ENCODE data around the gene CTU1. TPM values are rescaled to one million over a fixed set of nuclear protein-coding genes. Genes with fewer than 3 reads are reported as not detected.
A peak's percentile ranks its signal among the peaks of the same experiment; 100 is the strongest.

The CTU1 gene
- total RNA-seq (2013; cell fraction: nucleolus; rRNA removed), result 7.2 and 9.4 TPM in 2 replicates
- total RNA-seq (2014; rRNA removed), result 6.2 and 8.9 TPM in 2 replicates
- 0.51 and 0.54 TPM in 2 replicates for total RNA-seq (2014; rRNA removed; fragmentation: Illumina TruSeq; extraction: Trizol)
- total RNA-seq (2021), result 9.9 and 10.5 TPM in 2 replicates
- 0.58 TPM for polyA plus RNA-seq (2011; ENCODE audit: low read depth)
- 1.4 and 3.0 TPM in 2 replicates for polyA plus RNA-seq (2011; rRNA removed)
- 4.7 and 7.6 TPM in 2 replicates for polyA plus RNA-seq (2011; cell fraction: cytosol; rRNA removed)
- 25.5 and 26.3 TPM in 2 replicates for polyA plus RNA-seq (2011; cell fraction: nucleus; rRNA removed)
- polyA plus RNA-seq (2012), result 2.8 and 4.3 TPM in 2 replicates
- polyA plus RNA-seq (2014; fragmentation: Illumina TruSeq; extraction: Trizol), result 0.59 and 0.71 TPM in 2 replicates
- polyA plus RNA-seq (2014; fragmentation: Nextera tagmentation; extraction: Ambion mirVana), result under 1 TPM in 1 of 2 experiments, not detected in 1; 0.02 TPM
- polyA plus RNA-seq (2014; rRNA removed), result 5.8 and 8.1 TPM in 2 replicates
- 1 to 10 TPM in 1 of 2 experiments, under 1 TPM in 1; 0.28 to 3.6 TPM for polyA plus RNA-seq (2016; fragmentation: Nextera tagmentation; extraction: Ambion mirVana)
- polyA minus RNA-seq (2011; rRNA and poly(A)+ RNA removed), result 1.3 and 2.1 TPM in 2 replicates
- 2.4 and 2.9 TPM in 2 replicates for polyA minus RNA-seq (2011; cell fraction: cytosol; rRNA and poly(A)+ RNA removed)
- polyA minus RNA-seq (2011; cell fraction: nucleus; rRNA and poly(A)+ RNA removed), result 3.6 and 5.5 TPM in 2 replicates
- percentile 67 among the genes with signal in this experiment for Bru-seq, nascent RNA
- BruChase-seq, experiment 1, labeled RNA remaining after a 6-hour chase, result percentile 63 among the genes with signal in this experiment
- percentile 63 among the genes with signal in this experiment for BruChase-seq, experiment 2, labeled RNA remaining after a 2-hour chase
- long read RNA-seq, experiment 1, result 0 reads
- long read RNA-seq, experiment 2, result 0 reads

DNA sequence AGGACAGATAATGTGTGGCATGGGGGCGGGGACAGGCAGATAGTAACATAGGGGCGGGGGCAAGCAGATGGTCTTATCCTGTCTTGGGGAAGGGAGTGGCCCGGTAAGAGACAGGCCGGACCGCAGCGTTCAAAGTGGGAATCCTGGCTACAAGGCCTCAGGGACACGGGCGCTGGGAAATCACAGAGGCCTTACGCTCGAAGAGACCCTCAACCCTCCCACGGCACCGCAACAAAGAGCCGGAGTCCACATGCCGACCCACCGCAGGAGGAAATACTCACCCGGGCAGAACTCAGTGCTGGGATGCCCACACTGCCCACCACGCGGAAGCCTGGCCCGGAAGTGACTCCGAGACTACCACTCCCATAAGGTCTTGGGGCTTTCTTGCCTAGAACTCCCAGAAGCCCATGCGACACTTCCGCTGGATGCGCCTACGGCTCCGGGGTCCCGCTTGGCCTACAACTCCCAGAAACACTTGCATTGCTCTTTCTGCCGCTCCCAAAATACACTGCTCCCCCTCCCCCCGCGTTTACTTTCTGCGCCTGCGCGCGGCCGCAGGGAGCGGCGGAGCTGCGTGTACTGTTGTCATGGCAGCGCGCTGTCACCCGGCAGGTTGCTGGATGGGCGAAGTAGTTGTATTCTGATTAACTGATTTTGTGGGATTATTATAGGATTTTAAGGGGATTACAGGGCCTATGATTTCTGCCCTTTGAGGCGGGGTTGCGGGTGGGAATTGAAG, at the start of gene CTU1:
Gene CTU1 (minus strand): TSS at position 344 of the 739 bp plus-strand sequence. CDS start 3,840 bp downstream, outside the sequence.
- FAIRE-seq (peak; percentile 93), ATAC-seq (peak; percentile 99), DNase-seq (ENCODE audit: low read depth, low spot score) (peak; percentile 97)
- peak within 1 kb of the TSS; percentile 66 for H3K27ac ChIP-seq (ENCODE audit: control insufficient read depth, insufficient read depth)
- H3K4me2 ChIP-seq (ENCODE audit: control insufficient read depth, insufficient read depth), result peak within 1 kb of the TSS; percentile 93
- CTCF ChIA-PET, result interaction anchor here (0.6 to 1.9 kb wide), 6 partner anchors 12 to 796 kb away, joined by 3 to 12 read pairs (median 3); partner anchors contain the start of gene ZNF649
- no peaks in the 10 kb centered on the region for H3K27me3 ChIP-seq (replicated peaks in 1 of 2; ENCODE audit: control insufficient read depth in 2 of 2, insufficient read depth in 2 of 2, low read length in 1 of 2)
- peaks cover 15% of the 10 kb centered on the region for H3K79me2 ChIP-seq (ENCODE audit: control insufficient read depth, insufficient read depth, low read length)
- H3K9ac ChIP-seq (ENCODE audit: control insufficient read depth, insufficient read depth, low read length), result peak within 1 kb of the TSS; percentile 92
- H3K4me1 ChIP-seq (ENCODE audit: control insufficient read depth, insufficient read depth, low read length), result no peaks in the 10 kb centered on the region
- BruUV-seq (replicated peaks), result no TSS peak
- H4K20me1 ChIP-seq (ENCODE audit: control insufficient read depth, insufficient read depth), result no peaks in the 10 kb centered on the region
- H3K36me3 ChIP-seq (ENCODE audit: control insufficient read depth in 2 of 2, insufficient read depth in 2 of 2, low read length in 1 of 2), result peaks cover 2% of the 10 kb centered on the region in 2 experiments; a peak in 3 of 4 replicates
- H2AFZ ChIP-seq (ENCODE audit: control insufficient read depth, low read depth, low read length), result peak within 1 kb of the TSS; percentile 92
- peak within 1 kb of the TSS; percentile 93 for H3K4me3 ChIP-seq
- under 1% methylated on average over 39 of the region's 43 CpGs for WGBS (ENCODE audit: insufficient coverage, insufficient replicate concordance, low lambda C conversion rate, missing lambda C conversion rate)
- POLR2A ChIA-PET, result interaction anchor here (0.6 kb wide), 1 partner anchor 1537 kb away, joined by 3 read pairs; no protein-coding TSS in a partner anchor
- no peaks in the 10 kb centered on the region for H3K9me3 ChIP-seq (replicated peaks; ENCODE audit: control insufficient read depth, insufficient read depth, low read length)
- SMC1A ChIA-PET (ENCODE audit: uncharacterized antibody, unreplicated experiment), result no interaction called here
- in situ Hi-C loops (cut with MboI), result loop anchor here (10.0 kb wide), 1 partner anchor 1083 kb away; the partner anchor contains the start of genes VRK3 and ZNF473
- RAD21 ChIA-PET (ENCODE audit: unreplicated experiment), result interaction anchor here (1.3 kb wide), 1 partner anchor 151 kb away, joined by 5 read pairs; no protein-coding TSS in a partner anchor
- intact Hi-C loops (cut with micrococcal nuclease; ENCODE audit: unreplicated experiment), result no loop called here
- TF ChIP-seq JUNB (IDR thresholded peaks at IDR 0.05) (no peak; the same call in 1 of the 2 replicates), MEF2A (IDR thresholded peaks at IDR 0.05; ENCODE audit: insufficient read depth, low read depth, low read length) (peak; percentile 66; the same call in 1 of the 2 replicates), ASH2L (IDR thresholded peaks at IDR 0.05; ENCODE audit: borderline replicate concordance, low read depth) (no peak), SIN3A (IDR thresholded peaks at IDR 0.05; ENCODE audit: low read depth, low read length) (peak; percentile 95), SRF (IDR thresholded peaks at IDR 0.05; ENCODE audit: low read depth in 2 of 2, low read length in 2 of 2) (0 out of 4 replicates have a peak, but pooled peaks of 1 of the 2 experiments have one; percentile 35), TCF7 (IDR thresholded peaks at IDR 0.05; ENCODE audit: borderline replicate concordance) (no peak), MTA2 (IDR thresholded peaks at IDR 0.05; ENCODE audit: low read depth) (no peak), BCL11A (IDR thresholded peaks at IDR 0.05; ENCODE audit: low read depth, low read length) (no peak), CBX3 (IDR thresholded peaks at IDR 0.05; ENCODE audit: borderline replicate concordance, low read depth) (no peak), PAX5 (IDR thresholded peaks at IDR 0.05; ENCODE audit: borderline replicate concordance, low read depth, low read length) (0 out of 2 replicates have a peak, but pooled peaks have one; percentile 8), WRNIP1 (IDR thresholded peaks at IDR 0.05; ENCODE audit: borderline replicate concordance, low read depth, low read length) (no peak), HCFC1 (IDR thresholded peaks at IDR 0.05; ENCODE audit: low read length) (peak; percentile 99), POLR2AphosphoS2 (IDR thresholded peaks at IDR 0.05; ENCODE audit: low read depth, low read length) (0 out of 2 replicates have a peak, but pooled peaks have one; percentile 51), SP1 (IDR thresholded peaks at IDR 0.05; ENCODE audit: low read depth, low read length) (no peak)
- TF ChIP-seq, protein P1, sequence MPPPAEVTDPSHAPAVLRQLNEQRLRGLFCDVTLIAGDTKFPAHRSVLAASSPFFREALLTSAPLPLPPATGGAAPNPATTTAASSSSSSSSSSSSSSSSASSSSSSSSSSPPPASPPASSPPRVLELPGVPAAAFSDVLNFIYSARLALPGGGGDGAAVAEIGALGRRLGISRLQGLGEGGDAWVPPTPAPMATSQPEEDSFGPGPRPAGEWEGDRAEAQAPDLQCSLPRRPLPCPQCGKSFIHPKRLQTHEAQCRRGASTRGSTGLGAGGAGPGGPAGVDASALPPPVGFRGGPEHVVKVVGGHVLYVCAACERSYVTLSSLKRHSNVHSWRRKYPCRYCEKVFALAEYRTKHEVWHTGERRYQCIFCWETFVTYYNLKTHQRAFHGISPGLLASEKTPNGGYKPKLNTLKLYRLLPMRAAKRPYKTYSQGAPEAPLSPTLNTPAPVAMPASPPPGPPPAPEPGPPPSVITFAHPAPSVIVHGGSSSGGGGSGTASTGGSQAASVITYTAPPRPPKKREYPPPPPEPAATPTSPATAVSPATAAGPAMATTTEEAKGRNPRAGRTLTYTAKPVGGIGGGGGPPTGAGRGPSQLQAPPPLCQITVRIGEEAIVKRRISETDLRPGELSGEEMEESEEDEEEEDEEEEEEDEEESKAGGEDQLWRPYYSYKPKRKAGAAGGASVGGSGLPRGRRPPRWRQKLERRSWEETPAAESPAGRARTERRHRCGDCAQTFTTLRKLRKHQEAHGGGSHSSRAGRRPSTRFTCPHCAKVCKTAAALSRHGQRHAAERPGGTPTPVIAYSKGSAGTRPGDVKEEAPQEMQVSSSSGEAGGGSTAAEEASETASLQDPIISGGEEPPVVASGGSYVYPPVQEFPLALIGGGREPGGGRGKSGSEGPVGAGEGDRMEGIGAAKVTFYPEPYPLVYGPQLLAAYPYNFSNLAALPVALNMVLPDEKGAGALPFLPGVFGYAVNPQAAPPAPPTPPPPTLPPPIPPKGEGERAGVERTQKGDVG (CRISPR knock-in tag; IDR thresholded peaks at IDR 0.05), result no peak
- TF ChIP-seq, protein P2, sequence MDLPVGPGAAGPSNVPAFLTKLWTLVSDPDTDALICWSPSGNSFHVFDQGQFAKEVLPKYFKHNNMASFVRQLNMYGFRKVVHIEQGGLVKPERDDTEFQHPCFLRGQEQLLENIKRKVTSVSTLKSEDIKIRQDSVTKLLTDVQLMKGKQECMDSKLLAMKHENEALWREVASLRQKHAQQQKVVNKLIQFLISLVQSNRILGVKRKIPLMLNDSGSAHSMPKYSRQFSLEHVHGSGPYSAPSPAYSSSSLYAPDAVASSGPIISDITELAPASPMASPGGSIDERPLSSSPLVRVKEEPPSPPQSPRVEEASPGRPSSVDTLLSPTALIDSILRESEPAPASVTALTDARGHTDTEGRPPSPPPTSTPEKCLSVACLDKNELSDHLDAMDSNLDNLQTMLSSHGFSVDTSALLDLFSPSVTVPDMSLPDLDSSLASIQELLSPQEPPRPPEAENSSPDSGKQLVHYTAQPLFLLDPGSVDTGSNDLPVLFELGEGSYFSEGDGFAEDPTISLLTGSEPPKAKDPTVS (IDR thresholded peaks at IDR 0.05; ENCODE audit: low read depth, low read length), result no peak; the same call in 1 of the 2 replicates

Data from GM12878 (cell line).